ENCODE measurements around the gene PALM. TPM values are rescaled to one million over a fixed set of nuclear protein-coding genes. Genes with fewer than 3 reads are reported as not detected.
A peak's percentile ranks its signal among the peaks of the same experiment; 100 is the strongest.

Gene PALM
- total and polyA plus RNA-seq, 9 of the 15 experiments (the other 6 are each of a cell fraction or from before 2014, with no cell fraction given): 0.04 to 6.6 (median 1.7) TPM

DNA sequence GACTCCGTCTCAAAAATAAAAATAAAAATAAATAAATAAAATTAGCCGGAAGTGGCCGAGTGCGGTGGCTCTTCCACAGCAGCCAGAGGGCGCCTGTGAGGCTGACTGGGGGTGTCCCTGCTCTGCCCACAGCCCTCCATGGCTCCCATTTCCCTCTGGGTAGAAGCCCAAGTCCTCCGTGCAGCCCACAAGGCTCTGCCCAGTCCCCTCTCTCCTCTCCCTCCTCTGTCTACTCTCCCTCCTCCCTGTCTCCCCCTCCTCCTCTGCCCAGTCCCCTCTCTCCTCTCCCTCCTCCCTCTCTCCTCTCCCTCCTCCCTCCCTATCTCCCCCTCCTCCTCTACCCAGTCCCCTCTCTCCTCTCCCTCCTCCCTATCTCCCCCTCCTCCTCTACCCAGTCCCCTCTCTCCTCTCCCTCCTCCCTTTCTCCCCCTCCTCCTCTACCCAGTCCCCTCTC lies 62.6 kb downstream of the PALM start (continued):
- TF ChIP-seq, protein P1, sequence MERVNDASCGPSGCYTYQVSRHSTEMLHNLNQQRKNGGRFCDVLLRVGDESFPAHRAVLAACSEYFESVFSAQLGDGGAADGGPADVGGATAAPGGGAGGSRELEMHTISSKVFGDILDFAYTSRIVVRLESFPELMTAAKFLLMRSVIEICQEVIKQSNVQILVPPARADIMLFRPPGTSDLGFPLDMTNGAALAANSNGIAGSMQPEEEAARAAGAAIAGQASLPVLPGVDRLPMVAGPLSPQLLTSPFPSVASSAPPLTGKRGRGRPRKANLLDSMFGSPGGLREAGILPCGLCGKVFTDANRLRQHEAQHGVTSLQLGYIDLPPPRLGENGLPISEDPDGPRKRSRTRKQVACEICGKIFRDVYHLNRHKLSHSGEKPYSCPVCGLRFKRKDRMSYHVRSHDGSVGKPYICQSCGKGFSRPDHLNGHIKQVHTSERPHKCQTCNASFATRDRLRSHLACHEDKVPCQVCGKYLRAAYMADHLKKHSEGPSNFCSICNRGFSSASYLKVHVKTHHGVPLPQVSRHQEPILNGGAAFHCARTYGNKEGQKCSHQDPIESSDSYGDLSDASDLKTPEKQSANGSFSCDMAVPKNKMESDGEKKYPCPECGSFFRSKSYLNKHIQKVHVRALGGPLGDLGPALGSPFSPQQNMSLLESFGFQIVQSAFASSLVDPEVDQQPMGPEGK (CRISPR knock-in tag; IDR thresholded peaks at IDR 0.05; ENCODE audit: borderline replicate concordance): no peak
- TF ChIP-seq ELF4 (CRISPR knock-in tag; IDR thresholded peaks at IDR 0.05) (no peak), NONO (IDR thresholded peaks at IDR 0.05; ENCODE audit: low read depth in 2 of 2, low read length in 1 of 2) (no peak), NFRKB (IDR thresholded peaks at IDR 0.05; ENCODE audit: low read depth) (no peak), HMGN3 (IDR thresholded peaks at IDR 0.05; ENCODE audit: borderline replicate concordance, extremely low read depth, insufficient read length, low read depth, low read length) (no peak), ZNF785 (CRISPR knock-in tag; IDR thresholded peaks at IDR 0.05) (no peak), RAD51 (IDR thresholded peaks at IDR 0.05; ENCODE audit: borderline replicate concordance, low read depth) (no peak), MEF2D (tag; conservative IDR thresholded peaks at IDR 0.05; ENCODE audit: low read depth) (no peak), MCM2 (IDR thresholded peaks at IDR 0.05; ENCODE audit: low read depth) (no peak), ZNF24 (IDR thresholded peaks at IDR 0.05) (no peak), ZNF124 (CRISPR knock-in tag; IDR thresholded peaks at IDR 0.05) (no peak), NCOA2 (IDR thresholded peaks at IDR 0.05; ENCODE audit: partially characterized antibody in 2 of 2) (no peak), CTBP1 (IDR thresholded peaks at IDR 0.05; ENCODE audit: borderline replicate concordance) (no peak), ZBTB1 (CRISPR knock-in tag; IDR thresholded peaks at IDR 0.05; ENCODE audit: borderline replicate concordance, low read depth) (no peak), PYGO2 (tag; IDR thresholded peaks at IDR 0.05) (no peak), MEIS2 (IDR thresholded peaks at IDR 0.05; ENCODE audit: partially characterized antibody) (no peak), SMARCA4 (IDR thresholded peaks at IDR 0.05) (no peak)
- TF ChIP-seq, protein P2, sequence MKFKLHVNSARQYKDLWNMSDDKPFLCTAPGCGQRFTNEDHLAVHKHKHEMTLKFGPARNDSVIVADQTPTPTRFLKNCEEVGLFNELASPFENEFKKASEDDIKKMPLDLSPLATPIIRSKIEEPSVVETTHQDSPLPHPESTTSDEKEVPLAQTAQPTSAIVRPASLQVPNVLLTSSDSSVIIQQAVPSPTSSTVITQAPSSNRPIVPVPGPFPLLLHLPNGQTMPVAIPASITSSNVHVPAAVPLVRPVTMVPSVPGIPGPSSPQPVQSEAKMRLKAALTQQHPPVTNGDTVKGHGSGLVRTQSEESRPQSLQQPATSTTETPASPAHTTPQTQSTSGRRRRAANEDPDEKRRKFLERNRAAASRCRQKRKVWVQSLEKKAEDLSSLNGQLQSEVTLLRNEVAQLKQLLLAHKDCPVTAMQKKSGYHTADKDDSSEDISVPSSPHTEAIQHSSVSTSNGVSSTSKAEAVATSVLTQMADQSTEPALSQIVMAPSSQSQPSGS (CRISPR knock-in tag; IDR thresholded peaks at IDR 0.05): no peak
- TF ChIP-seq, protein P3, sequence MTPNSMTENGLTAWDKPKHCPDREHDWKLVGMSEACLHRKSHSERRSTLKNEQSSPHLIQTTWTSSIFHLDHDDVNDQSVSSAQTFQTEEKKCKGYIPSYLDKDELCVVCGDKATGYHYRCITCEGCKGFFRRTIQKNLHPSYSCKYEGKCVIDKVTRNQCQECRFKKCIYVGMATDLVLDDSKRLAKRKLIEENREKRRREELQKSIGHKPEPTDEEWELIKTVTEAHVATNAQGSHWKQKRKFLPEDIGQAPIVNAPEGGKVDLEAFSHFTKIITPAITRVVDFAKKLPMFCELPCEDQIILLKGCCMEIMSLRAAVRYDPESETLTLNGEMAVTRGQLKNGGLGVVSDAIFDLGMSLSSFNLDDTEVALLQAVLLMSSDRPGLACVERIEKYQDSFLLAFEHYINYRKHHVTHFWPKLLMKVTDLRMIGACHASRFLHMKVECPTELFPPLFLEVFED (CRISPR knock-in tag; conservative IDR thresholded peaks at IDR 0.05): no peak
- TF ChIP-seq, protein P4, sequence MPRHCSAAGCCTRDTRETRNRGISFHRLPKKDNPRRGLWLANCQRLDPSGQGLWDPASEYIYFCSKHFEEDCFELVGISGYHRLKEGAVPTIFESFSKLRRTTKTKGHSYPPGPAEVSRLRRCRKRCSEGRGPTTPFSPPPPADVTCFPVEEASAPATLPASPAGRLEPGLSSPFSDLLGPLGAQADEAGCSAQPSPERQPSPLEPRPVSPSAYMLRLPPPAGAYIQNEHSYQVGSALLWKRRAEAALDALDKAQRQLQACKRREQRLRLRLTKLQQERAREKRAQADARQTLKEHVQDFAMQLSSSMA (CRISPR knock-in tag; IDR thresholded peaks at IDR 0.05): no peak
- TF ChIP-seq, protein P5, sequence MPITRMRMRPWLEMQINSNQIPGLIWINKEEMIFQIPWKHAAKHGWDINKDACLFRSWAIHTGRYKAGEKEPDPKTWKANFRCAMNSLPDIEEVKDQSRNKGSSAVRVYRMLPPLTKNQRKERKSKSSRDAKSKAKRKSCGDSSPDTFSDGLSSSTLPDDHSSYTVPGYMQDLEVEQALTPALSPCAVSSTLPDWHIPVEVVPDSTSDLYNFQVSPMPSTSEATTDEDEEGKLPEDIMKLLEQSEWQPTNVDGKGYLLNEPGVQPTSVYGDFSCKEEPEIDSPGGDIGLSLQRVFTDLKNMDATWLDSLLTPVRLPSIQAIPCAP (CRISPR knock-in tag; IDR thresholded peaks at IDR 0.05; ENCODE audit: borderline replicate concordance): no peak
- TF ChIP-seq, protein P6, sequence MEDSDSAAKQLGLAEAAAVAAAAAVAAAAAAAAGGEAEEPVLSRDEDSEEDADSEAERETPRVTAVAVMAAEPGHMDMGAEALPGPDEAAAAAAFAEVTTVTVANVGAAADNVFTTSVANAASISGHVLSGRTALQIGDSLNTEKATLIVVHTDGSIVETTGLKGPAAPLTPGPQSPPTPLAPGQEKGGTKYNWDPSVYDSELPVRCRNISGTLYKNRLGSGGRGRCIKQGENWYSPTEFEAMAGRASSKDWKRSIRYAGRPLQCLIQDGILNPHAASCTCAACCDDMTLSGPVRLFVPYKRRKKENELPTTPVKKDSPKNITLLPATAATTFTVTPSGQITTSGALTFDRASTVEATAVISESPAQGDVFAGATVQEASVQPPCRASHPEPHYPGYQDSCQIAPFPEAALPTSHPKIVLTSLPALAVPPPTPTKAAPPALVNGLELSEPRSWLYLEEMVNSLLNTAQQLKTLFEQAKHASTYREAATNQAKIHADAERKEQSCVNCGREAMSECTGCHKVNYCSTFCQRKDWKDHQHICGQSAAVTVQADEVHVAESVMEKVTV (CRISPR knock-in tag; IDR thresholded peaks at IDR 0.05): peak; percentile 58; the same call in 1 of the 2 replicates

All from K562 (cell line).